ENCODE data around the gene ERGIC2. TPM values are rescaled to one million over a fixed set of nuclear protein-coding genes. Genes with fewer than 3 reads are reported as not detected.

Gene ERGIC2
- total and polyA plus RNA-seq, 9 of the 15 experiments (the other 6 are each of a cell fraction or from before 2014, with no cell fraction given) = 24.1 to 180 (median 75.7) TPM

Other genes starting within 250 kb of the ERGIC2 start
- gene FAR2, start 231.9 kb downstream of the ERGIC2 start, total RNA-seq (2014; rRNA removed) = 5.2 and 8.4 TPM in 2 replicates
- gene FAR2, start 231.9 kb downstream of the ERGIC2 start, total RNA-seq (2014; rRNA removed; fragmentation: Illumina TruSeq; extraction: Trizol) = 7.3 and 8.8 TPM in 2 replicates
- 7.8 and 9.5 TPM in 2 replicates for gene FAR2, start 231.9 kb downstream of the ERGIC2 start, total RNA-seq (2015; rRNA removed; fragmentation: Illumina TruSeq; extraction: Trizol)
- gene FAR2, start 231.9 kb downstream of the ERGIC2 start, total RNA-seq (2021) = 8.5 and 12.7 TPM in 2 replicates
- gene FAR2, start 231.9 kb downstream of the ERGIC2 start, polyA plus RNA-seq (2011; rRNA removed) = 8.2 and 12.6 TPM in 2 replicates
- gene FAR2, start 231.9 kb downstream of the ERGIC2 start, polyA plus RNA-seq (2014; fragmentation: Illumina TruSeq; extraction: Trizol) = 7.9 and 13.4 TPM in 2 replicates
- 1 to 10 TPM; 9.4 to 9.7 TPM for gene FAR2, start 231.9 kb downstream of the ERGIC2 start, polyA plus RNA-seq (2014; fragmentation: Nextera tagmentation; extraction: Ambion mirVana)
- gene FAR2, start 231.9 kb downstream of the ERGIC2 start, polyA plus RNA-seq (2014; rRNA removed) = 5.0 and 6.6 TPM in 2 replicates
- not detected in 2 replicates for gene OVCH1, start 116.5 kb upstream of the ERGIC2 start, total RNA-seq (2014; rRNA removed)
- not detected in 2 replicates for gene OVCH1, start 116.5 kb upstream of the ERGIC2 start, total RNA-seq (2014; rRNA removed; fragmentation: Illumina TruSeq; extraction: Trizol)
- not detected in 2 replicates for gene OVCH1, start 116.5 kb upstream of the ERGIC2 start, total RNA-seq (2015; rRNA removed; fragmentation: Illumina TruSeq; extraction: Trizol)
- not detected in 2 replicates for gene OVCH1, start 116.5 kb upstream of the ERGIC2 start, total RNA-seq (2021)
- not detected in 2 replicates for gene OVCH1, start 116.5 kb upstream of the ERGIC2 start, polyA plus RNA-seq (2011; rRNA removed)
- gene OVCH1, start 116.5 kb upstream of the ERGIC2 start, polyA plus RNA-seq (2014; fragmentation: Illumina TruSeq; extraction: Trizol) = not detected in 2 replicates
- not detected for gene OVCH1, start 116.5 kb upstream of the ERGIC2 start, polyA plus RNA-seq (2014; fragmentation: Nextera tagmentation; extraction: Ambion mirVana)
- gene OVCH1, start 116.5 kb upstream of the ERGIC2 start, polyA plus RNA-seq (2014; rRNA removed) = not detected in 2 replicates